ENCODE data around the gene CDRT15L2.
"Not testable (repeated sequence)": the region's sequence is repeated elsewhere in the genome, so short reads cannot be mapped to it uniquely, and the experiment has no call there.

CDRT15L2 gene

DNA sequence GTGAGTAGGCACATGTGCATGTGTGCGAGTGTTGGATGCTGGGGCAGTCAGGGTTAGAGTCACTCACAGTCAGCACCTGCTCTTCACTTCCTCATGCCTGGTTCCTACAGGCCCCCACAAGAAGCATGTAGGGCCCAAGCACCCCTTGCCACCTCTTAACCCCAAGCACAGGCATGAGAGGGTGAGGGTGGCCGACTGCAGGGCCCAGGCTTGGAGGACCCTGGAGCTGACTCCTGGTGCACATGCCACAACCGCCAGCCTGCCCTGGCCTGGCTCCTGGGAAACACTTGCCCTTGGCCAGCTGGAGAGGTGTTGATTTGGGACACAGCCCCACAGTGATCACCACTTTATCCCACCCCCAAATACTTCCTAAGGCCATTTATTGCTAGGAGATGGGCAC, 16.9 kb upstream of the CDRT15L2 start:
- TF ChIP-seq, protein P1, sequence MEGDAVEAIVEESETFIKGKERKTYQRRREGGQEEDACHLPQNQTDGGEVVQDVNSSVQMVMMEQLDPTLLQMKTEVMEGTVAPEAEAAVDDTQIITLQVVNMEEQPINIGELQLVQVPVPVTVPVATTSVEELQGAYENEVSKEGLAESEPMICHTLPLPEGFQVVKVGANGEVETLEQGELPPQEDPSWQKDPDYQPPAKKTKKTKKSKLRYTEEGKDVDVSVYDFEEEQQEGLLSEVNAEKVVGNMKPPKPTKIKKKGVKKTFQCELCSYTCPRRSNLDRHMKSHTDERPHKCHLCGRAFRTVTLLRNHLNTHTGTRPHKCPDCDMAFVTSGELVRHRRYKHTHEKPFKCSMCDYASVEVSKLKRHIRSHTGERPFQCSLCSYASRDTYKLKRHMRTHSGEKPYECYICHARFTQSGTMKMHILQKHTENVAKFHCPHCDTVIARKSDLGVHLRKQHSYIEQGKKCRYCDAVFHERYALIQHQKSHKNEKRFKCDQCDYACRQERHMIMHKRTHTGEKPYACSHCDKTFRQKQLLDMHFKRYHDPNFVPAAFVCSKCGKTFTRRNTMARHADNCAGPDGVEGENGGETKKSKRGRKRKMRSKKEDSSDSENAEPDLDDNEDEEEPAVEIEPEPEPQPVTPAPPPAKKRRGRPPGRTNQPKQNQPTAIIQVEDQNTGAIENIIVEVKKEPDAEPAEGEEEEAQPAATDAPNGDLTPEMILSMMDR (IDR thresholded peaks at IDR 0.05; ENCODE audit: low read length, missing control alignments): no peak
- no peak for DNase-seq (ENCODE audit: low read depth)
- no peak overlapping the region for H3K4me3 ChIP-seq (replicated peaks; ENCODE audit: low read depth, low read length)

DNA sequence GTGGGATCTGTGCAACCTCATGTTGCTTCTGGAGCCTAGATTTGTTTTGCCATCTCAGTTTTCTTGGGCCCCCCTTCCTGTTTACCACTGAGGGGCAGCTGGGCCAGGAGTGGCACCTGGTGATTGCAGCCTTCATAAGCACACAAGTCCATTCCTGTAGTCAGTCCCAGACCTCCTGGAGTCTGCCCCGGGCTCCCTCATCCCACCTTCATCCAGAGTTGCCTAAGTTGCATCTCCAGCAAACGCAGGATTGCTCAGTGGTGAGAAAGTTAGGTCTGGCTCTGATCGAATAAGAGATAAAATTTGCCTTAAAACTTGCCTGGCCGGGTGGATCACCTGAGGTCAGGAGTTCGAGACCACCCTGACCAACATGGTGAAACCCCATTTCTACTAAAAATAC, 14.3 kb upstream of the CDRT15L2 start:
- not testable (repeated sequence) for H3K4me3 ChIP-seq (replicated peaks; ENCODE audit: low read depth, low read length); DNase-seq (ENCODE audit: low read depth)

DNA sequence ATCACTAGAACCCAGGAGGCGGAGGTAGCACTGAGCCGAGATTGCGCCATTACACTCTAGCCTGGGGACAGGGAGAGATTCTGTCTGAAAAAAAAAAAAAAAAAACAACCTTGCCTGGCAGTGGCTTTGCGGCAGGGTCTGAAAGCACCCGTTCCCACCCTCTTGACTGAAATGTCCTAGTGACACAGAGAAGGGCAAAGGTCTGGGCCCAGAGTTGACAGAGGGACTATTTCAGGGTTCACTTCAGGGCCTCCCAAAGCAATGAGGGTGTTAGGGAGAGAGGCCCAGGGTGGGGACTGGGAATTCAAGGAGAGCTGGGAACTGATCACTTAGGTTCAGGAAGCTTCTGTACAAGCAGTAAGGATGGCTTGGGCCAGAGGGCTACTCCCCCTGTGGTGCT, 13.8 kb upstream of the CDRT15L2 start:
- H3K4me3 ChIP-seq (replicated peaks; ENCODE audit: low read depth, low read length): no peak overlapping the region
- TF ChIP-seq, protein P1 (IDR thresholded peaks at IDR 0.05; ENCODE audit: low read length, missing control alignments): no peak
- no peak for DNase-seq (ENCODE audit: low read depth)

DNA sequence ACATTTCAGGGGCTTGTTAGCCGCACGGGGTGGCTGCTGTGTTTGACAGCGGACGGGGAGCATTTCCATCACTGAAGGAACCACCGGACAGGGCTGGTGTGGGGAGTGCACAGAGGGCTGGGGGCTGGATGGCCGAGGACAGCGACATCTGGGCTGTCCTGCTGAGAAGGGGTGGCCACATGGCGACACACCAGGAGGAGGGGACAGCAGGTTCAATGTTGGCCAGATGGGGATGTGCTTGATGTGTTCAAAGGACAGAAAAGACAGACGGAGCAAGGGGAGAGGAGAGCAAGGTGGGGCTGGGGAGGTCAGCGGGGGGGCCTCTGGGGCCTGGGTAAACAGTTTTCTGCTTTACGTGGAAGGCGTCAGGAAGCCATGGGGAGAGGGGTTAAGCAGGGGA, 12.8 kb upstream of the CDRT15L2 start:
- not testable (repeated sequence) for DNase-seq (ENCODE audit: low read depth); H3K4me3 ChIP-seq (replicated peaks; ENCODE audit: low read depth, low read length)

DNA sequence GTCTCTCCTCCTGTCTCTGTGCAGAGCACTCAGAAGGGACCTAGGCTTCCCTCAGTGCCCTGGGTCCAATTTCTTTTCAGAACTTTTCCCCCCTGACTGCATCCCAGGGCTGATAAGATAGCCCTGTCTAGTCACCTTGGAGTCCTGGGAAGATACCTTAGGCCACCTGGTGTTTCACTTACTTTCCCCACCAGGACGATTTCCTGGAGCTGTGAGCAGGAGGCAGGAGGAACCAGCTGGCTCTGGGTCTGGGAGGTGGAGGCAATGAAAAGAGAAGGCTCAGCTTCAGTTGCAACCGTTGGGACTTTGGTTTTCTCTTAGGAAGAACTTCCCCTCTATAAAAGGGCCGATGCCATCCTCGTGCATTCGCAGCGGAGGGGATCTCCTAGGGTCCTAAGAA, 12.1 kb upstream of the CDRT15L2 start:
- H3K4me3 ChIP-seq (replicated peaks; ENCODE audit: low read depth, low read length); DNase-seq (ENCODE audit: low read depth): not testable (repeated sequence)

DNA sequence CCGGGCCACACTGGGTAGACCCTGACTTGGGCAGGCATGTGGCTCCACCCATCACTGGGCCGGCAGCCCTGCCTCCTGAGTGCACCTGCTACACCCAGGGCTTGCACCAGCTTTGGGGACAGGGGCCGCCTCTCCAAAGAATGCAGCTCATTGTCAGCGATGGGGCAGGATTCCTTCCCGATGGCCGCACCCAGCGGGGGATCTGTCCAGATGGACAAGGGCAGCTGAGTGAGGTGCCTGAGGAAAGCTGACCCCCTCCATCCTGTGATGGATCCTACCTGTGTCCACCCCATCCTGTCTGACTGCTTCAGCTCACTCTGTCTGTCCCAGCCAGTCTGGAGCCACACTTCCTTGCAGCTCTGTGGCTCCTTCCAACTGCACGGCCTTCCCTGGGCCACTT, 10.9 kb upstream of the CDRT15L2 start:
- H3K4me3 ChIP-seq (replicated peaks; ENCODE audit: low read depth, low read length); DNase-seq (ENCODE audit: low read depth): not testable (repeated sequence)

DNA sequence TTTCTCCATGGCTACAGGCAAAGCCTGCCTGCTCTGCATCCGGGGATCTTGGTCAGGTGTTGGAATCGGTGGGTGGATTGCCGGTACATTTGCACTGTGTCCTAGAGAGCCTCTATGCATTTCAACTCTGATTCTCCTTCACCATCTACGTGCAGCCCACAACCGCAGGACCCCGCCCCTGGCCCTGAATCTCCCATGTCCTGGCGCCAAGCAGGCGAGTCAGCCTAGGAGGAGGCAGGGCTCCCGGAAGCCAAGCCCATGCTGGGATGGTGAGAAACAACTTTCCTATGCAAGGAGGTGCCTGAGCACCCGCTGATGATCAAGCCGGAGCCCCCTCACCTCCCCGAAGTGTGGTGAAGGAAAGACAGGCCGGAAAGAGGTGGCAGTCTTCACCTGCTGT, 7.9 kb upstream of the CDRT15L2 start:
- H3K4me3 ChIP-seq (replicated peaks; ENCODE audit: low read depth, low read length); DNase-seq (ENCODE audit: low read depth): not testable (repeated sequence)

DNA sequence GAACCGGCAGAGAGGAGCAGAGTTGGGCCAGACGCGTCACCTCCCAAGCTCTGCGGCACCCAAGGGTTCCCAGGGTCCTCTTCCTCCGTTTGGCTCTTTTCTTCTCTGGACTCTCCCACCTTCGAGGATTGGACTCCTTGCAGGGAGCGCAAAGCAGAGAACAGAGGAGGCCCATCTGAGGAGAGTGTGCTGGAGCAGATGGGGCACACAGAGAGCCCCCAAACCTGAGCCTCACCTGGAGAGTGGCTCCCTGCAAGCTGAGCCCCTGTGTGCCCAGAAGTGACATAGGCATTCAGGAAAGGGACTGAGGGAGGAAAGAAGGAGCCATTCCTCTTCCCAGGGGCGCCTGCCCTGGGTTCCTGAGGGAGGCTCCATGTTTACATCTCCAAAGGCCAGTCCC, 6.3 kb upstream of the CDRT15L2 start:
- not testable (repeated sequence) for H3K4me3 ChIP-seq (replicated peaks; ENCODE audit: low read depth, low read length); DNase-seq (ENCODE audit: low read depth)

DNA sequence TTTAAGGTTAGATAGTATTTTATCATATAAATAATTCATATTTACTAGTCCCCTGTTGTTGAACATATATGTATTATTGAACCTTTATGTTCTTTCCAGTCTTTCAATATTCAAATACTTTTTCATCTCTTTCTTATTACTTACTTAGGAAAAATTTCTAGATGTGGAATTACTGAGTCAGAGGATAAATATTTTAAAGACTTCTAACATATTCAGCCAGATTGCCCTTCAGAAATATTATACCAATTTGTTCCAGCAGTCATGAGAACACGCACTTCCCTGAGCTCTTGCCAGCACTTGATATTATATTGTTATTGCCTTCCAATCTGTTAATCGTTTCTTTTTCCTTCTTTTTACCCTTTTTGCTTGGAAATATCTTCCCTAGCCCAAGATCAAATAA, 4.5 kb upstream of the CDRT15L2 start:
- not testable (repeated sequence) for DNase-seq (ENCODE audit: low read depth); H3K4me3 ChIP-seq (replicated peaks; ENCODE audit: low read depth, low read length)

DNA sequence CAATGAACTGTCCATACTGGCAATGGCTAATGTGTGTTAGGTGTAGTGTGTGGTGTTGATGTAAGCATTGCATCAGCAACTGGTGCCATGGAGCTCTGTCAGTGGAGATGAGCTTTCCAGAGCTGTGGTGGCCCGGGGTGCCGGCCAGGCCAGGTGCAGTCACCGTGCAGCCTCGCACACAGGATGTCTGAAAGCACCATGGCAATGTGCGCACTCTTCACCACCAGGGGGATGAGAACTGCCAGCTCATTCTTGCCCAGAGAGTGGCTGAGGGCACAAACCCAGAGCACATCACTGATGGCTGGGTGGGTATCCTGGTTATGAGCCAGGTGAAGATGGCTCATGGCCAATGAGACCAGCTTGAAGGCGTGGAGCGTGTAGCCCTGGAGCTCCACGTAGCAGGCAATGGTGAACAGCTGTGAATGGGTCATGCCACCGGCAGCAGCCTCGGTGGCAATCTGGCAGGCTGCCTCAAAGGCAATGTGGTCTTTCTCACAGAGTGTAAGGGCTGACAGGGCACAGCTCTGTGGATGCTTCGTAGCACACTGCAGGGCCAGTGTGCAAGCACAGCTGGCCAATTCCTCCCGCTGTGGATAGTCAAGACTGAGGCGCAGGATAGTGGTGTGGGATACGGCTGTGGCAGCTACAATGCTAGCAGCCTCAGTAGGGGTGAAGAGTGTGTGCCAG, 4.5 kb downstream of the CDRT15L2 start:
- not testable (repeated sequence) for DNase-seq (ENCODE audit: low read depth); H3K4me3 ChIP-seq (replicated peaks; ENCODE audit: low read depth, low read length)

DNA sequence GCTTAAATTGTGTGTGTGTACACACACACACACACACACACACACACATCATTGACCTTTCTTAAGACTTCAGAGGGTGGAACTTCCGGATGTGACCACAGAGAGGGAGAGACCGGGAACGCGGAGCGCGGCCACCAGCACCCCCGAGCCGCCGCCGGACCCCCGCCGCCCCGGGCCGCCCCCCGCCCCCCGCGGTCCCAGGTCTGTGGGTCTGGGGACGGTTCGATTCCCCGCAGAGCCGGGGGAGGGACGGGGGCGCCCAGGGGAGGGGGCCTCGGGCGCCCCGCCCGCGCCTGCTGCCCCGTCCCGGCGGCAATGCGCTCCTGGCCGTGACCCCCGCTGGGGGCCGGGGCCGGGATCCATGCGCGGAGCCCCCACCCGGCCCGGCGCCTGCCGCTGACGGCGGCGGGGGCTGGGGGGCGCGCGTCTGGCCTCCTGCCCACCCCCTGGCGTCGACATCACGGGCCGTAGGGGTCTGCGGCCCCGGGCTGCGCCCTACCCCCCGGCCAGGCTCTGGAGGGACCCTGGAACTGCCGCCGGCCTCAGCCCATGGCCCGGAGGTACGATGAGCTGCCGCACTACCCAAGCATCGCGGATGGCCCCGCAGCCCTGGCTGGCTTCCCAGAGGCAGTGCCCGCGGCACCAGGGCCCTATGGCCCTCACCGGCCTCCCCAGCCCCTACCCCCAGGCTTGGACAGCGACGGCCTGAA, 9.4 kb downstream of the CDRT15L2 start:
- H3K4me3 ChIP-seq (replicated peaks; ENCODE audit: low read depth, low read length); DNase-seq (ENCODE audit: low read depth): not testable (repeated sequence)

DNA sequence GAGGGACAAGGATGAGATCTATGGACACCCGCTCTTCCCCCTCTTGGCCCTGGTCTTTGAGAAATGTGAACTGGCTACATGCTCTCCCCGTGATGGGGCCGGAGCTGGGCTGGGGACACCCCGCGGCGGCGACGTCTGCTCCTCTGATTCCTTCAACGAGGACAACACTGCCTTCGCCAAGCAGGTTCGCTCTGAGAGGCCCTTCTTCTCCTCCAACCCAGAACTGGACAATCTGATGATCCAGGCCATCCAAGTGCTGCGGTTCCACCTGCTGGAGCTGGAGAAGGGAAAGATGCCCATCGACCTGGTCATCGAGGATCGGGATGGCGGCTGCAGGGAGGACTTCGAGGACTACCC, 9.9 kb downstream of the CDRT15L2 start:
- H3K4me3 ChIP-seq (replicated peaks; ENCODE audit: low read depth, low read length); DNase-seq (ENCODE audit: low read depth): not testable (repeated sequence)

DNA sequence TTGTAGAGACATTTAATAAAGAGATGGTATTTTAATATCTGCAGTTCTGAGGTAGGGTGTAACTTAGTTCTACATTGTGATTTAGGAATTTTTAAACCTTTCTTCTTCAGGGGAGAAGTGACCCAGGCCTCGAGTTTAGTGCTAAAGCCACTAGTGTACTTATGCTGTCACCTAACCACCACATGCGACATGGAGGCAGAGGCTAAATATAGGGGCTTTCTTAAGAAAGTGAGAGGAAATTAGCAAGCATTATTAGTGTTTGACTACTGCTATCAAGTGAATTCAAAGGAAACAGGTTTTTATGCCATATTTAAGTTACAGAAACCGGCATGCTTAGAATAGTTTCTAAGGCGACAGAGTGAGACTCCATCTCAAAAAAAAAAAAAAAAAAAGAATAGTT, 11.5 kb downstream of the CDRT15L2 start:
- not testable (repeated sequence) for DNase-seq (ENCODE audit: low read depth); H3K4me3 ChIP-seq (replicated peaks; ENCODE audit: low read depth, low read length)

DNA sequence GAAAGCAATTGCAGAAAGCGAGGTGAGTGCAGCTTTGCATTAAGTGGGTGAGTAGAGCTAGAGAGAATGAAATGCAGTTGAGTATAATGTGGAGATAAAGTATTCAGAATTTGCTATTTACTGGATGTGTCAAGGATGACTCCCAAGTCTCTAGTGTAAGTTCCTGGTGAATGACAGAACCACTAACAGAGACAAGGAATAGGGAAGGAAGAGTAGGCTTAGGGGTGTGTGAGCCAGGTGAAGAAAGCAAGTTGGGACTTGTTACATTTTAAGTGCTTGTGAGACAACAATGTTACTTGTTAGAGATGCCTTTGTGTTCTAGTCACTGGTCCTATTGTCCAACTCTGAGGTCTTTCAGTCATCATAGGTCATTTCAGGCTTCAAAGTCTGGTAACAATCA, 26.0 kb downstream of the CDRT15L2 start:
- DNase-seq (ENCODE audit: low read depth); H3K4me3 ChIP-seq (replicated peaks; ENCODE audit: low read depth, low read length): not testable (repeated sequence)

DNA sequence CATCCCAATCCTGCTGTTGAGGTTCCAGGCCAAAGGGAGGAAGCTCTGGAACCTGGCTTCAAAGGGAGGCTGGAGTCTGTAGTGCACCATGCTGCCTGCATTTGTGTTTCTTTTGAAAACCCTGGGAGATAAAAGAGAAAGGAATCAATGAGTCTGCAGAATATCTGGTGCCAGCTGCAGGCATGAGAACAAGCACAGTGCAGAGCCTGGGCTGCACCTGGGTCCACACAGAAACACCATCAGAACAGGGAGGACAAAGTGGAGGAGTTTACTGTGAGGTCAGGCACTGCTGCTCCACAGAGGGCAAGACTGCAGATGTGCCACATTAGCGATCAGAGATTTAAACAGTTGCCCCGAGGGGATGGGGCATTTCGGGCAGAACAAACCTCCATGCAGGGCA, 30.0 kb downstream of the CDRT15L2 start:
- not testable (repeated sequence) for DNase-seq (ENCODE audit: low read depth)

More for the DNA sequence above, 30.0 kb downstream of the CDRT15L2 start:
- not testable (repeated sequence) for H3K4me3 ChIP-seq (replicated peaks; ENCODE audit: low read depth, low read length)

Measured in fibroblast of pulmonary artery (primary cell).